ENCODE results near the gene CDCA4. TPM values are rescaled to one million over a fixed set of nuclear protein-coding genes. Genes with fewer than 3 reads are reported as not detected.

CDCA4 gene
- total RNA-seq, result 10 to 100 TPM; 15.3 to 35.0 (median 23.3) TPM

DNA sequence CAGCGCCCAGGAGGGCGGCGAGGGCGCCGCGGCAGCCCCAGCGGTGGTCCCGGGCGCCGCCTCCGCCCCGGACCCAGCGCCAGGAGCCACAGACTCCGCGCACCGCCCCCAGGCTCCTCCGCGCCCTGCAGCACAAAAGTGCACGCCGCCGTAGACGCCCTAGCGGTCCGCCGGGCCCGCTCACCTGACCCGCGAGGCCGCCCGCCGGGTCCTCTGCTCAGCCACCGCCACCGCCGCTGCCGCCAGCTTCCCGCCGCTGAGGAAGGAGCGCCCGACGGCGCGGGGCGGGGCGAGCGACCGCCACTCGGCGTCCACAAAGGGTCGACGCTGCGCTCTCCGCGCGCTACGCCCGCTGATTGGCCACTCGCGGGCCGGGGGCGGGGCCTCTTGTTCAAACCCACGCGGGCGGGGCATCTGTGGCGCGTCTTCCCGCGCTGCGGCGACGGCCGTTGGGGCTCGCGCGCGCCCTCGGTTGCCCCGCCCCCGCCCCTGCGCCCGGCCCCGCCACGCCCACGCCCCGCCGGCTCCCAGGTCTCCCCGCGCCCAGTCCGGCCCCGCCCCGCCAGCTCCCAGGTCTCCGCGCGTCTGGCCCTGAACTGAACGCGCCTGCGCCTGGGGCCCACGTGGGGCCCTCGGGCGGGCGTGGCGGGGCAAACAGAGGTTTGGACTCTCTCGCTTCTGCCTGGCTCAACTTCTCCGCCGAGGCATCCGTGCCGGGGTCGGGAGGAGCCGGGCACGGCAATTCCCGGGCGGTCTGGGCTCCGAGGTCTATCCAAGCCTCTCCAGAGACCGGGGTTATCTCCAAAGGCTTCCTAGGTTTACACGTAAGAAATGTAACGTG is at the start of gene CDCA4:
TSS of gene CDCA4 (minus strand) at position 269 of the 841 bp plus-strand sequence. CDS start 9,154 bp downstream, outside the sequence.
- 0 to 4% methylated on average over 2 to 5 of the region's 115 CpGs for WGBS, 2 donors
- H3K27ac ChIP-seq, result peak within 1 kb of the TSS; percentile 93 to 97 (median 94)
- peak within 1 kb of the TSS; percentile 68 to 98 (median 96) for H3K4me3 ChIP-seq
- H3K4me1 ChIP-seq, result peaks cover 19 to 72% (median 45%) of the 10 kb centered on the region in 3 donors
- TF ChIP-seq POLR2A (IDR thresholded peaks at IDR 0.05), result peak in 3 of 4 donors; percentile 75 to 84 (median 81)
- TF ChIP-seq, protein P1, sequence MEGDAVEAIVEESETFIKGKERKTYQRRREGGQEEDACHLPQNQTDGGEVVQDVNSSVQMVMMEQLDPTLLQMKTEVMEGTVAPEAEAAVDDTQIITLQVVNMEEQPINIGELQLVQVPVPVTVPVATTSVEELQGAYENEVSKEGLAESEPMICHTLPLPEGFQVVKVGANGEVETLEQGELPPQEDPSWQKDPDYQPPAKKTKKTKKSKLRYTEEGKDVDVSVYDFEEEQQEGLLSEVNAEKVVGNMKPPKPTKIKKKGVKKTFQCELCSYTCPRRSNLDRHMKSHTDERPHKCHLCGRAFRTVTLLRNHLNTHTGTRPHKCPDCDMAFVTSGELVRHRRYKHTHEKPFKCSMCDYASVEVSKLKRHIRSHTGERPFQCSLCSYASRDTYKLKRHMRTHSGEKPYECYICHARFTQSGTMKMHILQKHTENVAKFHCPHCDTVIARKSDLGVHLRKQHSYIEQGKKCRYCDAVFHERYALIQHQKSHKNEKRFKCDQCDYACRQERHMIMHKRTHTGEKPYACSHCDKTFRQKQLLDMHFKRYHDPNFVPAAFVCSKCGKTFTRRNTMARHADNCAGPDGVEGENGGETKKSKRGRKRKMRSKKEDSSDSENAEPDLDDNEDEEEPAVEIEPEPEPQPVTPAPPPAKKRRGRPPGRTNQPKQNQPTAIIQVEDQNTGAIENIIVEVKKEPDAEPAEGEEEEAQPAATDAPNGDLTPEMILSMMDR (IDR thresholded peaks at IDR 0.05), result peak in 3 of 6 experiments; percentile 7 to 28 (median 23)
- peak; percentile 86 for DNase-seq
- H3K36me3 ChIP-seq, result no peaks in the 10 kb centered on the region
- intact Hi-C loops (cut with DNase I), result no loop called here
- no peaks in the 10 kb centered on the region for H3K9me3 ChIP-seq
- H3K27me3 ChIP-seq, result no peaks in the 10 kb centered on the region

DNA sequence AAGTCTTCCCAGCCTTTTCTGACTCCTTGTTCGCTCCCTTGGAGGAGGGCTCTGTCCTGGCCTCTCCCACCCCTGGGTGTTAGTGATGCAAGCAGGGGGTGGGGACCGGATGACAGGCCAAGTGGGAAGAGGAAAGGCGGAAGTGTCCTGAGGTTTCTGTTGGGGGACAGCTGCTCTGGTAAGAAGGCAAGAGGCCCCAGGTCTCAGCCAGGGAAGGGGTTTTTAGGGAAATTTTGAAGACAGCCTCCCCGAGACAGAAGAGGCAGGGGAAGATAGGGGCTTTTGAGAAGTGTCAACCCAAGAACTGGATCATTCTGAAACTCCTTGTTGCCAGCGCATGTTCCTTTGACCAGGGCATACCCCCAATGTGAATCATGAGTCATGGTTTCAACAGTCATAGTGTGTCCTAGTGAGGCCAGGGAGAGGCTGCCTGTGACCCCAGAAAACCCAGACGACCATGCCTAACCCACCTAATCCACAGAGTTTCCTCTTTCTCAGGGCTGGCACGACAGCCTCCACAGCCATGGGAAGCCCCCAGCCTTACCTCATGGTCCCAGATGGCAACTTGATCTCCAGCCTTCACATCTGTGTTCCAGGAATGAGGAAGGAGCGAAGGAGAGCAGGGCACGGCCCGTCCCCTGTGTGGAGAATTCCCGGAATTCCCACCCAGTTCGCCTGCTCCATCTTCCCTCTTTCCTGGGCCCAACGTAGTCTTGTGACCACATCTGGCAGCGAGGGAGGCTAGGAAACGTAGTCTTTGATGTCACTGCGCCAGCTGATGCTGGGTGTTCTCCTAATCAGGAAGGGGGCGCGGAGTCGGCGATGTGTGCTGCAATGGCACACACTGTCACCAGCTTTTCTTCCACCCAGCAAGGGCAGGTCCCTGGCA is 49.2 kb upstream of the CDCA4 start:
- H3K9me3 ChIP-seq, result no peaks in the 10 kb centered on the region
- TF ChIP-seq POLR2A (IDR thresholded peaks at IDR 0.05), result no peak
- TF ChIP-seq, protein P1 (IDR thresholded peaks at IDR 0.05), result no peak
- WGBS, 2 donors, result 61 to 68% methylated on average over 7 to 16 of the region's 20 CpGs
- intact Hi-C loops (cut with DNase I), result no loop called here
- peaks cover 0 to 46% (median 0%) of the 10 kb centered on the region in 3 donors for H3K4me1 ChIP-seq
- no peak for DNase-seq
- H3K36me3 ChIP-seq, result no peaks in the 10 kb centered on the region
- peak overlapping the region in 2 of 4 donors; percentile 18 to 31 for H3K27ac ChIP-seq
- H3K4me3 ChIP-seq, result no peak overlapping the region
- H3K27me3 ChIP-seq, result peaks cover 0 to 90% (median 0%) of the 10 kb centered on the region in 4 donors

DNA sequence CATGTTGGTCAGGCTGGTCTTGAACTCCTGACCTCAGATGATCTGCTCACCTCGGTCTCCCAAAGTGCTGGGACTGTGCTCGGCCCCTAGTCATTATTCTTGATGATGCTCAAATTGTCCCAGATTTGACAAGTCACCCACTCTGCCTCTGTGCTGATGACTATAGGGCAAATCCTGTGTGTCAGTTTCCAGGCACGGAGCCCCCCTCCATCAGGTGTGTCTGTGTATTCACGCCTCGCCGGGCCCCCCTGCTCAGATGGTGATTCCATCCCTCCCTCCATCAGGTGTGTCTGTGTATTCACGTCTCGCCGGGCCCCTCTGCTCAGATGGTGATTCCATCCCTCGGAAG is 48.6 kb upstream of the CDCA4 start:
- intact Hi-C loops (cut with DNase I), result no loop called here
- Histone ChIP-seq H3K36me3 (no peaks in the 10 kb centered on the region), H3K4me1 (peaks cover 0 to 39% (median 0%) of the 10 kb centered on the region in 3 donors), H3K27ac (peak overlapping the region in 1 of 4 donors; percentile 31), H3K9me3 (no peaks in the 10 kb centered on the region), H3K4me3 (no peak overlapping the region), H3K27me3 (peaks cover 0 to 84% (median 0%) of the 10 kb centered on the region in 4 donors)
- DNase-seq, result no peak
- TF ChIP-seq POLR2A (IDR thresholded peaks at IDR 0.05), result no peak
- TF ChIP-seq, protein P1 (IDR thresholded peaks at IDR 0.05), result no peak
- WGBS, 2 donors, result 66 to 82% methylated on average over 4 to 7 of the region's 10 CpGs

DNA sequence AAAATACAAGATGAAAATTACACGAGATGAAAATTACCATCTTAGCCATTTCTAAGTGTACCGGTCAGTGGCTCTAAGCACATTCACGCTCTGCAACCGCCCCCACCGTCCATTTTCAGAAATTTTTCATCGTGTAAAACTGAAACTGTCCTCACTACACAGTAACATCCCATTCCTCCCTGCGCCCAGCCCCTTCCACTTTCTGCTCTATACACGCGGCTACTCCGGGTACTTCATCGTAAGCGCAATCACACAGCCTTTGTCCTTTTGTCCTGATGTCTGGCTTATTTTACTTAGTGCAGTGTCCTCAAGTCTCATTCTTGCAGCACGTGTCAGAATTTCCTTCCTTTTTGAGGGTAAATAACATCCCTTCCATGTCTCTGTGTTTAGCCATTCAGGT is 47.9 kb upstream of the CDCA4 start:
- WGBS, 2 donors, result 75 to 76% methylated on average over 13 of the region's 13 CpGs
- H3K36me3 ChIP-seq, result no peaks in the 10 kb centered on the region
- no peak for TF ChIP-seq POLR2A (IDR thresholded peaks at IDR 0.05)
- TF ChIP-seq, protein P1 (IDR thresholded peaks at IDR 0.05), result no peak
- peaks cover 0 to 37% (median 0%) of the 10 kb centered on the region in 3 donors for H3K4me1 ChIP-seq
- peaks cover 0 to 77% (median 0%) of the 10 kb centered on the region in 4 donors for H3K27me3 ChIP-seq
- DNase-seq, result no peak
- intact Hi-C loops (cut with DNase I), result no loop called here
- no peak overlapping the region for H3K4me3 ChIP-seq
- H3K9me3 ChIP-seq, result no peaks in the 10 kb centered on the region
- no peak overlapping the region for H3K27ac ChIP-seq

All from esophagus squamous epithelium (tissue), 5 donors.